Stimulated activated CD8-positive, alpha-beta memory T cell treated with anti-CD3 and anti-CD28 coated beads, Interleukin-2, amount 100 ng/mL, for 48 hours (primary cell): ENCODE measurements around the gene RHOT2.

Source experiments
- DNase-seq, 2 donors: peaks; one replicate each; pipeline ENCODE4 v3.0.0-alpha.2; 2020; ENCODE audit warnings: low read depth in 2 of 2

RHOT2 gene

DNA sequence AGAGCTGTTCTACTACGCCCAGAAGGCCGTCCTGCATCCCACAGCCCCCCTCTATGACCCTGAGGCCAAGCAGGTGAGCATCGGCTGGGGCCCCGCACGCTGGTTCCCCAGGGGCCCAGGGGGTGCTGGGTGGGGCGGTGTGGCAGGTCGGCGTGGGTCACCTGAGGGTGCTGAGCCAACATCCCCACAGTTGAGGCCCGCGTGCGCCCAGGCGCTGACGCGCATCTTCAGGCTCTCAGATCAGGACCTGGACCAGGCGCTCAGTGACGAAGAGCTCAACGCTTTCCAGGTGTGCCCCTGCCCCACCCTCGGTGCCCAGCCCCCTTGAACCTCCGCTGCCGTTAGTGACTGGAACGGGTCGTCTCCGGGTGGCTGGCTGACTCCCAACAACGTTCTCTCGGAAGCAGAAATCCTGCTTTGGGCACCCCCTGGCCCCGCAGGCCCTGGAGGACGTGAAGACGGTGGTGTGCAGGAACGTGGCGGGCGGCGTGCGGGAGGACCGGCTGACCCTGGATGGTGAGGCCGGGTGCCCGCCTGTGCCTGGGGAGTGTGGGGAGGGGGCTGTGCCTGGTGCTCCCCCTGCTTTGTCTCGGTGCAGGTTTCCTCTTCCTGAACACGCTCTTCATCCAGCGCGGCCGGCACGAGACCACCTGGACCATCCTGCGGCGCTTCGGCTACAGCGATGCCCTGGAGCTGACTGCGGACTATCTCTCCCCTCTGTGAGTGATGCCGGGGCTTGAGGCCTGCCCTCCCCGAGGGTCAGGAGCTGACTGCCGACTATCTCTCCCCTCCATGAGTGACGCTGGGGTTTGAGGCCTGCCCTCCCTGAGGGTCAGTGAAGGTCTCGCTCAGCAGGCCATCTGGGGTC, 2.8 kb downstream of the RHOT2 start:
- DNase-seq, result no peak

DNA sequence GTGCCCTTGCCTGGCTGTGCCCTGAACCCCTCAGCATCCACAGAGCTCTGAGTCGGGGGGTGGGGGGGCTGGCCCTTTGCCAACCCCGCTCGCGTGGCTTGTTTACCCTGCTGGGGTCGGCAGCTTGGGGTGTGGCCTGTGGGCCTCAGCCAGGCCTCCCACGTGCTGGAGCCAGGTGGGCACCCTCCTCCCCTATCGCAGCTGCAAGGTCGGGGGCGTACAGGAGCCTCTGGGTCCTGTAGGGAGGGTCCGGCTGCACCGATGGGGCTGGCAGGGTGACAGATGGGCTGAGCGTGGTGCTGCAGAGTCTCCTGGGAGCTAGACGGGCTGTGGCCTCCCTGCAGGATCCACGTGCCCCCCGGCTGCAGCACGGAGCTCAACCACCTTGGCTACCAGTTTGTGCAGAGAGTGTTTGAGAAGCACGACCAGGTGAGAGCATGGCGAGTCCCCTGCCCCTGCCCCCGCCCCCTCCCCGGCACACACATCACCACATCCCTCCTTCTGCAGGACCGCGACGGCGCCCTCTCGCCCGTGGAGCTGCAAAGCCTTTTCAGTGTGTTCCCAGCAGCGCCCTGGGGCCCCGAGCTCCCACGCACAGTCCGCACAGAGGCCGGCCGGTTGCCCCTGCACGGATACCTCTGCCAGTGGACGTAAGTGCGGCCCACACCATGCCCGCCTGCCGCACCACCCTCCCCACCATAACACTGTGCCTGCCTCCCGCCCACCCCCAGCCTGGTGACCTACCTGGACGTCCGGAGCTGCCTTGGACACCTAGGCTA, 3.6 kb downstream of the RHOT2 start:
- DNase-seq, result no peak

- no peak for DNase-seq
Measured at GRCh38 chr16:672371-672770, 4.4 kb downstream of the RHOT2 start.

DNA sequence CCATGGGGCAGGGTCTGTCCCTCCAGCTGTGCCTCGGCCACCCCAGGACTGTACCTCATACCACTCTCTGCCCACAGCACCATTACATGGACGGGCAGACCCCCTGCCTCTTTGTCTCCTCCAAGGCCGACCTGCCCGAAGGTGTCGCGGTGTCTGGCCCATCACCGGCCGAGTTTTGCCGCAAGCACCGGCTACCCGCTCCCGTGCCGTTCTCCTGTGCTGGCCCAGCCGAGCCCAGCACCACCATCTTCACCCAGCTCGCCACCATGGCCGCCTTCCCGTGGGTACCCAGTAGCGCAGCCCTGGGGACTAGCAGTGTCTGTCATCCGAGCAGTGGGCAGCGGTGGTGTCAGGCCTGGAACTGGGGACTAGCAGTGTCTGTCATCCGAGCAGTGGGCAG, 4.9 kb downstream of the RHOT2 start:
- DNase-seq, result no peak

DNA sequence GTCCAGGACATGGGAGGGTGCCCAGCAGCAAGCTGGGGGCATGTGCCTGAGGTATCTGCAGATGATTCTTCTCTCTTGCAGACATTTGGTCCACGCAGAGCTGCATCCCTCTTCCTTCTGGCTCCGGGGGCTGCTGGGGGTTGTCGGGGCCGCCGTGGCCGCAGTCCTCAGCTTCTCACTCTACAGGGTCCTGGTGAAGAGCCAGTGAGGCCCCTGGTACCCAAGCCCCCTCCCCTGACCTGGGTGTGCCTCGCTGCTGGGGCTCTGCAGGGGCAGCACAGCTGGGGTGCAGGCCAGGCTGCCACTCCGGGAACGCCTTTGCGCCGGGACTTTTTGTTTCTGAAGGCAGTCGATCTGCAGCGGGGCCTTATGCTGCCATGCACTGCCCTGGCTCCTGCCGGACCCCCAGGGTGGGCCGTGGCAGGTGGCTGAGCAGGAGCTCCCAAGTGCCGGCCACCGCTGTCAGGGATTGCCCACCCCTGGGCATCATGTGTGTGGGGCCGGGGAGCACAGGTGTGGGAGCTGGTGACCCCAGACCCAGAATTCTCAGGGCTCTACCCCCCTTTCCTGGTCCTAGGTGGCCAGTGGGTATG, 5.6 kb downstream of the RHOT2 start:
- no peak for DNase-seq

GRCh38 chr16:674214-674881, 6.4 kb downstream of the RHOT2 start:
- DNase-seq, result no peak

DNA sequence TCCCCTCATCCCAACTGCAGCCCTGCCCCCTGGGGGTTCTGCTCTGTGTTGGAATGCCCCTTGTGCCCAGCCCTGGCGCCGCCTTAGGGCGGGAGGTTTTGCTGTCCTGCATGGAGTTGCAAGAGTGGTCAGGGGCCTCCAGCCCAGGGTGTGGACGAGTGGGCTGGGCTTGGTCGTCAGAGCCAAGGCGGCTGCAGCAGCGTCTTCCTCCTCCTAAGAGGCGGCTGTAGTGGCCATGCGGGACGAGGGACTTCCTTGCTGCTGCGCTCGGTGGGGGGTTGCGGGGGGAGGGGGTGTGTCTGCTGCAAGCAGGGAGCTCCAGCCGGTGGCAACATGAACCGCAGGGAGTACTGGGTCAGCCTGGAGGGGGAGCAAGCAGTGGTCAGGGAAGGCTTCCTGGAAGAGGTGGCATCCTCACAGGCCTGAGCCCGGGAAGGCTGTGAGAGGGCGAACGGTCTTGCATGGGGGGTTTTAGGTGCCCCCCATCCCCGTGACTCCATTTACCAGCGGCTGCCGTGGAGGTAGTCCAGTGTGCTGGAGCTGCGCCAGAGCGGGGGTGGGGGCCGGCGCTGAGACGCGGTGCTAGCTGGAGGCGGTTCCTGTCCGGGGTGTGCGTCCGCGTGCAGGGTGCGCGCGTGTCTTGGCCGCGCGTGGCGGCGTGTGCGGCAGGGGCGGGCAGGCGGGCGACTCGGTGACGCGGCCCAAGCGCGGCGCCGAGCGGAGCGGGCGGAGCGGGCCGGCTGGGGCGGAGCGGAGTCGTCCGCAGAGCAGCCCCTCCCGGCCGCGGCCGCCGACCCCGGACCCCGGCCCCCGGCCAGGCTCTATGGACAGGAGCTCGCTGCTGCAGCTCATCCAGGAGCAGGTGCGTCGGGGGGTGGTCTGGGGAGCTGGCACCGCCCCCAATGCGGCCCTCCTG, 7.3 kb downstream of the RHOT2 start, which contains the start of gene RHBDL1:
RHBDL1 (plus strand) TSS at position 704 of the 916 bp plus-strand sequence; CDS start at position 824, 120 bp downstream.
- no peak for DNase-seq

DNA sequence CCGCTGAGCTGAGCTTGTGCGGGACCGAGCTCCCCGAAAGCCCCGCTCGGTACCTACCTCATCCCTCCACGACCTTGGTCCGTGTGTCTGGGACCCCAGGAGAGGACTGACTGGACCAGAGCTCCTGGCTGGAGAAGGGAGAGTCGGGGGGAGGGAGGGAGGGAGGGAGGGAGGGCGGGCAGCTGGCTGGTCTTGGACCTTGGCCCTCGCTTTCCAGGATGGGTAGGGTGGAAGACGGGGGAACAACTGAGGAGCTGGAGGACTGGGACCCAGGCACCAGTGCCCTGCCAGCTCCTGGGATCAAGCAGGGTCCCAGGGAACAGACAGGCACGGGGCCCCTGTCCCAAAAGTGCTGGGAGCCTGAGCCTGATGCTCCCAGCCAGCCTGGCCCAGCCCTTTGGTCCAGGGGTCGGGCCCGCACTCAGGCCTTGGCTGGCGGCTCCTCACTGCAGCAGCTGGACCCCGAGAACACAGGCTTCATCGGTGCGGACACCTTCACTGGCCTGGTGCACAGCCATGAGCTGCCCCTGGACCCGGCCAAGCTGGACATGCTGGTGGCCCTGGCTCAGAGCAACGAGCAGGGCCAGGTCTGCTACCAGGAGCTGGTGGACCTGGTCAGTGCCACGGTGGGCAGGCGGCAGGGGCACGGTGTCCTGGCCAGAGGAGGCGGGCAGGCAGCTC, 8.1 kb downstream of the RHOT2 start:
- no peak for DNase-seq

DNA sequence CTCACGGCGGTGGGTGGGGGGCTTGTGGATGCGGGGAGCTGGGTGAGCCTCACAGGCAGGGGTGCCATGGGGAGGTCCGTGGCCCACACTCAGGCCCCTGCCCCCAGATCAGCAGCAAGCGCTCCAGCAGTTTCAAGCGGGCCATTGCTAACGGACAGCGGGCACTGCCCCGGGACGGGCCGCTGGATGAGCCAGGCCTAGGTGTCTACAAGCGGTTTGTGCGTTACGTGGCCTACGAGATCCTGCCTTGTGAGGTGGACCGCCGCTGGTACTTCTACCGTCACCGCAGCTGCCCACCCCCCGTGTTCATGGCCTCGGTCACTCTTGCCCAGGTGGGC, 8.6 kb downstream of the RHOT2 start:
- no peak for DNase-seq

- DNase-seq, result no peak
Measured at GRCh38 chr16:676913-677312, 9.0 kb downstream of the RHOT2 start.

DNA sequence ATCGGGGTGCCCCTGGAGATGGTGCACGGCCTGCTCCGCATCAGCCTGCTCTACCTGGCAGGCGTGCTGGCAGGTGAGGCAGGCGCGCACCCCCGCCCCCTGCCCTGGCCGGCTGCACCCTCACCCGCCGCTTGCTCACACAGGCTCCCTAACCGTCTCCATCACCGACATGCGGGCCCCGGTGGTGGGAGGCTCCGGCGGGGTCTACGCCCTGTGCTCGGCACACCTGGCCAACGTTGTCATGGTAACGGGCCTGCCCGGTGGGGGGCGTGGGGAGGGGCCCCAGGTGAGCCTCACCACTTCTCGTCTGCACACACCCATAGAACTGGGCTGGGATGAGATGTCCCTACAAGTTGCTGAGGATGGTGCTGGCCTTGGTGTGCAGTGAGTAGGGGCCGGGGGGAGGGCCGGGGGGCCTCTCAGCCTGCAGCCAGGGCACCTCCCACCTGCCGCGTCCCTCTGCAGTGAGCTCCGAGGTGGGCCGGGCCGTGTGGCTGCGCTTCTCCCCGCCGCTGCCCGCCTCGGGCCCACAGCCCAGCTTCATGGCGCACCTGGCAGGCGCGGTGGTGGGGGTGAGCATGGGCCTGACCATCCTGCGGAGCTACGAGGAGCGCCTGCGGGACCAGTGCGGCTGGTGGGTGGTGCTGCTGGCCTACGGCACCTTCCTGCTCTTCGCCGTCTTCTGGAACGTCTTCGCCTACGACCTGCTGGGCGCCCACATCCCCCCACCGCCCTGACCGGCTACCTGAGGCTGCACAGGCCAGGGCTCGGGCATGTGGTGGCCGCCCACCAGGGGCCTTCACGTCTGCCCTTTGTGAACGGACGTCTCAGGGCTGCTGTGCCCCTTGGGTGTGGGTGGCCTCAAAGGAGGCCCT, 9.6 kb downstream of the RHOT2 start:
- DNase-seq, result no peak

GRCh38 chr16:678209-678857, 10.4 kb downstream of the RHOT2 start:
- no peak for DNase-seq

- peak; percentile 40 to 59 for DNase-seq
Measured at GRCh38 chr16:678858-679813, 11.2 kb downstream of the RHOT2 start.

- peak; percentile 80 to 90 for DNase-seq
Measured at GRCh38 chr16:679814-680624, 12.1 kb downstream of the RHOT2 start, which contains the start of gene STUB1. Gene STUB1, plus strand, starts transcription at chr16:680410. Its CDS starts 116 bp downstream, at chr16:680526.

- DNase-seq, result no peak
Measured at GRCh38 chr16:680625-680945, 12.7 kb downstream of the RHOT2 start.

DNA sequence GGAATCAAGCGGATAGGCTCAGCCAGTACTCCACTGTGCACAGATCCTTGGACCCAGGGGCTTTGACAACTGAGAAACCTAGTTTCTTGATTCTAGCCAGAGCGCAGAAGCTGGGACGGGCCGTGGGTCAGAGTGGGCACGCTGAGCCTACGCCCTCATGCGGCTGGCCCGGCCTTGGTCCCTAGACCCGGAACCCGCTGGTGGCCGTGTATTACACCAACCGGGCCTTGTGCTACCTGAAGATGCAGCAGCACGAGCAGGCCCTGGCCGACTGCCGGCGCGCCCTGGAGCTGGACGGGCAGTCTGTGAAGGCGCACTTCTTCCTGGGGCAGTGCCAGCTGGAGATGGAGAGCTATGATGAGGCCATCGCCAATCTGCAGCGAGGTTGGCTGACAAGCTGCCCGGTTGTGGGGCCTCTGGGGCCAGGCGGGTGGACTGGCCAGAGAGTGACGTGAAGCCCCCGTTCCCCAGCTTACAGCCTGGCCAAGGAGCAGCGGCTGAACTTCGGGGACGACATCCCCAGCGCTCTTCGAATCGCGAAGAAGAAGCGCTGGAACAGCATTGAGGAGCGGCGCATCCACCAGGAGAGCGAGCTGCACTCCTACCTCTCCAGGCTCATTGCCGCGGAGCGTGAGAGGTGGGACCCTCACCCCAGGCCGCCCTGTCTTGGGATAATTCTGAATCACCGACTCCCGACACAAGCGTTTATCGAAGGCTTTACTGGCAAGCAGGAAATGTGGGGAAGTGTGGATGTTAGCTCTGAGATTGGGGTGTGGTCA, 13.2 kb downstream of the RHOT2 start:
- DNase-seq, result no peak
